ENCODE data around the gene PTPN3. TPM values are rescaled to one million over a fixed set of nuclear protein-coding genes. Genes with fewer than 3 reads are reported as not detected.

PTPN3 gene
- total and polyA plus RNA-seq, 2 donors (not counting 1 experiment from before 2014, with no cell fraction given): 1.4 to 2.3 TPM

DNA sequence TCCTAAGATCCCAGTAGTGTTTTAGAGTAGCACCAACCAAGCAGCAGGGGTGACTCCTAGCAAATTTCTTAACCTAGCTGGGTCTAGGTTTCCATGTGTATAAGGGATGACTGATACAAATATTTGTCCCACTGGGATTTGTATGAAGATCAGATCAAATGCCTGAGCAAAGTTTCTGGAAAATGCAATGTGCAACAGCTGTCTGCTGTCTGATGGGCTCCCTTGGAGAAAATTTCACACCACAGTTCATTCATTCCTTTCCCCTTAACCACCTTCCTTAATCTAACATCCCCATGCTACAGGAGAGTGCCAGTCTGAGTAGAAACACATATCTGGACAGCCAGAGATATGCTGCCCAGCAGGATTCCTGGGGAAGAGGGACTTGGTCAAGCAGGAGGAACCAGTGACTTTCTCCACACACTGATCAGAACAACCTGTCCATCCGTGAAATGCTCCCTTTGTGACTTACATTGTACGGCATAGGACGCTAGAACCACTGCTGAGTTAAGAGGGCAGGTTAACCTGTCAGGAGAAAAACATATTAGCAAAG is 53.3 kb downstream of the PTPN3 start:
- Histone ChIP-seq H2AFZ (ENCODE audit: low read length) (no peak overlapping the region), H3K9me3 (ENCODE audit: control insufficient read depth, insufficient read depth, low read depth, low read length) (no peaks in the 10 kb centered on the region), H3K9ac (ENCODE audit: insufficient read depth, low read length) (no peak overlapping the region), H3K36me3 (ENCODE audit: control insufficient read depth, insufficient read depth, low read length) (no peaks in the 10 kb centered on the region), H3K4me1 (ENCODE audit: control insufficient read depth, extremely low read depth, insufficient read depth, low read length) (peaks cover 3% of the 10 kb centered on the region), H3K79me2 (ENCODE audit: control insufficient read depth, insufficient read depth, low read length) (no peaks in the 10 kb centered on the region), H3K27ac (ENCODE audit: insufficient read depth, low read length) (no peak overlapping the region), H3K27me3 (ENCODE audit: control insufficient read depth, insufficient read depth, low read length) (no peaks in the 10 kb centered on the region), H3K4me2 (ENCODE audit: extremely low read depth, insufficient read depth, low read length) (no peak overlapping the region), H4K20me1 (ENCODE audit: control insufficient read depth, extremely low read depth, insufficient read depth, low read length) (no peaks in the 10 kb centered on the region), H3K4me3 (replicated peaks in 1 of 4; ENCODE audit: control extremely low read depth in 1 of 4, insufficient read depth in 1 of 4, low read depth in 3 of 4, low read length in 4 of 4) (no peak overlapping the region)
- no peak for DNase-seq (ENCODE audit: low read depth in 2 of 2)
- no peak for TF ChIP-seq EZH2 (IDR thresholded peaks at IDR 0.05; ENCODE audit: low read length, missing control alignments)
- TF ChIP-seq, protein P1, sequence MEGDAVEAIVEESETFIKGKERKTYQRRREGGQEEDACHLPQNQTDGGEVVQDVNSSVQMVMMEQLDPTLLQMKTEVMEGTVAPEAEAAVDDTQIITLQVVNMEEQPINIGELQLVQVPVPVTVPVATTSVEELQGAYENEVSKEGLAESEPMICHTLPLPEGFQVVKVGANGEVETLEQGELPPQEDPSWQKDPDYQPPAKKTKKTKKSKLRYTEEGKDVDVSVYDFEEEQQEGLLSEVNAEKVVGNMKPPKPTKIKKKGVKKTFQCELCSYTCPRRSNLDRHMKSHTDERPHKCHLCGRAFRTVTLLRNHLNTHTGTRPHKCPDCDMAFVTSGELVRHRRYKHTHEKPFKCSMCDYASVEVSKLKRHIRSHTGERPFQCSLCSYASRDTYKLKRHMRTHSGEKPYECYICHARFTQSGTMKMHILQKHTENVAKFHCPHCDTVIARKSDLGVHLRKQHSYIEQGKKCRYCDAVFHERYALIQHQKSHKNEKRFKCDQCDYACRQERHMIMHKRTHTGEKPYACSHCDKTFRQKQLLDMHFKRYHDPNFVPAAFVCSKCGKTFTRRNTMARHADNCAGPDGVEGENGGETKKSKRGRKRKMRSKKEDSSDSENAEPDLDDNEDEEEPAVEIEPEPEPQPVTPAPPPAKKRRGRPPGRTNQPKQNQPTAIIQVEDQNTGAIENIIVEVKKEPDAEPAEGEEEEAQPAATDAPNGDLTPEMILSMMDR (conservative IDR thresholded peaks at IDR 0.05 in 1 of 2, IDR thresholded peaks at IDR 0.05 in 1 of 2; ENCODE audit: low read depth in 1 of 2, low read length in 2 of 2): no peak

DNA sequence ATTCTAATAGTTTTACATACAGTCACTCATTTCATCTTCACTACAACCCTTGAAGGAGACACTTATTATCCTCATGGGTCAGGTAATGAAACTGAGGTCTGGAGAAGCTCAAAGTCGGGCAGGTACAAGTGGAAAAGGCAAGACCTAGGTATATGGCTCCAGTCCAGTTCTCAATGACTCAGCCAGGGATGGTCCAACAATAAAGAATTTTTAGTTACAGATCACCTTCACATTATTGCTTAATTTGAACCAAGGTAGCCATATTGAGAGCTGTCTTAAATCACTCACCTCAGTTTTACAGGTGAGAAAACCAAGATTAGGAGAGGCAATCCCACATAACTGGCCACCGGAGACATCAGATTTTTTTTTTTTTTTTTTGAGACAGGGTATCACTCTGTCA is 55.4 kb downstream of the PTPN3 start:
- no peak for DNase-seq (ENCODE audit: low read depth in 2 of 2)
- H3K4me1 ChIP-seq (ENCODE audit: control insufficient read depth, extremely low read depth, insufficient read depth, low read length): no peaks in the 10 kb centered on the region
- no peaks in the 10 kb centered on the region for H3K79me2 ChIP-seq (ENCODE audit: control insufficient read depth, insufficient read depth, low read length)
- H3K27ac ChIP-seq (ENCODE audit: insufficient read depth, low read length): no peak overlapping the region
- no peaks in the 10 kb centered on the region for H4K20me1 ChIP-seq (ENCODE audit: control insufficient read depth, extremely low read depth, insufficient read depth, low read length)
- H3K27me3 ChIP-seq (ENCODE audit: control insufficient read depth, insufficient read depth, low read length): no peaks in the 10 kb centered on the region
- no peak overlapping the region for H3K9ac ChIP-seq (ENCODE audit: insufficient read depth, low read length)
- H3K9me3 ChIP-seq (ENCODE audit: control insufficient read depth, insufficient read depth, low read depth, low read length): no peaks in the 10 kb centered on the region
- no peak overlapping the region for H2AFZ ChIP-seq (ENCODE audit: low read length)
- no peak overlapping the region for H3K4me3 ChIP-seq (replicated peaks in 1 of 4; ENCODE audit: control extremely low read depth in 1 of 4, insufficient read depth in 1 of 4, low read depth in 3 of 4, low read length in 4 of 4)
- no peaks in the 10 kb centered on the region for H3K36me3 ChIP-seq (ENCODE audit: control insufficient read depth, insufficient read depth, low read length)
- no peak overlapping the region for H3K4me2 ChIP-seq (ENCODE audit: extremely low read depth, insufficient read depth, low read length)
- TF ChIP-seq, protein P1 (conservative IDR thresholded peaks at IDR 0.05 in 1 of 2, IDR thresholded peaks at IDR 0.05 in 1 of 2; ENCODE audit: low read depth in 1 of 2, low read length in 2 of 2): no peak
- no peak for TF ChIP-seq EZH2 (IDR thresholded peaks at IDR 0.05; ENCODE audit: low read length, missing control alignments)

DNA sequence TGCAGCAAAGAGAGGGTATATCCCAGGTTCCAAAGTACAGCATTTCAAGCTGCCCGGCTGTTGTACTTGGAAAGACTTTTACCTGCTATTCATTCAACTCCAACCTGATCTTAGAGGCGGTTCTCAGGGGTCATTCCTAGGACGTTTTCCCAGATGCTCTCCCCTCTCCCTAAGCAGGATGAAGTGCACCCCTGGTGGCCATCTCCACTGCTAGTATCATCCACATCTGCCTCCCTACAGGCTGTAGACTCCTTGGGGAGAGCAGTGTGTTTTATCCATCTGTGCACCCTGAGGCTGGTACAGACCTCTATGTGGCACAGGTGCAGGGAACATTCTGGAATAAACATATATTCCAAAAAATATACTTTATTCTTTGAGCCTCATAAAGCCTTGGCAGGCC is 56.8 kb downstream of the PTPN3 start:
- Histone ChIP-seq H3K4me2 (ENCODE audit: extremely low read depth, insufficient read depth, low read length) (no peak overlapping the region), H3K9ac (ENCODE audit: insufficient read depth, low read length) (no peak overlapping the region), H3K27me3 (ENCODE audit: control insufficient read depth, insufficient read depth, low read length) (no peaks in the 10 kb centered on the region), H4K20me1 (ENCODE audit: control insufficient read depth, extremely low read depth, insufficient read depth, low read length) (no peaks in the 10 kb centered on the region), H3K36me3 (ENCODE audit: control insufficient read depth, insufficient read depth, low read length) (no peaks in the 10 kb centered on the region), H3K4me3 (replicated peaks in 1 of 4; ENCODE audit: control extremely low read depth in 1 of 4, insufficient read depth in 1 of 4, low read depth in 3 of 4, low read length in 4 of 4) (no peak overlapping the region), H2AFZ (ENCODE audit: low read length) (no peak overlapping the region), H3K27ac (ENCODE audit: insufficient read depth, low read length) (no peak overlapping the region), H3K4me1 (ENCODE audit: control insufficient read depth, extremely low read depth, insufficient read depth, low read length) (no peaks in the 10 kb centered on the region), H3K79me2 (ENCODE audit: control insufficient read depth, insufficient read depth, low read length) (no peaks in the 10 kb centered on the region), H3K9me3 (ENCODE audit: control insufficient read depth, insufficient read depth, low read depth, low read length) (no peaks in the 10 kb centered on the region)
- no peak for DNase-seq (ENCODE audit: low read depth in 2 of 2)
- TF ChIP-seq EZH2 (IDR thresholded peaks at IDR 0.05; ENCODE audit: low read length, missing control alignments): no peak
- TF ChIP-seq, protein P1 (conservative IDR thresholded peaks at IDR 0.05 in 1 of 2, IDR thresholded peaks at IDR 0.05 in 1 of 2; ENCODE audit: low read depth in 1 of 2, low read length in 2 of 2): peak in 1 of 2 donors; percentile 14
